Measurements from ENCODE around the gene ZNF768.
"Not testable (repeated sequence)": the region's sequence is repeated elsewhere in the genome, so short reads cannot be mapped to it uniquely, and the experiment has no call there.

The ZNF768 gene

GRCh38 chr16:30541502-30542329, 15.3 kb upstream of the ZNF768 start:
- TF ChIP-seq CTCF (IDR thresholded peaks at IDR 0.05; ENCODE audit: extremely low read depth, missing control alignments), result no peak
- DNase-seq (ENCODE audit: low spot score), result no peak

- DNase-seq (ENCODE audit: low spot score), result not testable (repeated sequence)
These were observed 14.6 kb upstream of the ZNF768 start for GRCh38 chr16:30540916-30541464.

- not testable (repeated sequence) for DNase-seq (ENCODE audit: low spot score)
These were observed 13.7 kb upstream of the ZNF768 start for GRCh38 chr16:30539986-30540526.

GRCh38 chr16:30539000-30539964, 12.9 kb upstream of the ZNF768 start:
- TF ChIP-seq CTCF (IDR thresholded peaks at IDR 0.05; ENCODE audit: extremely low read depth, missing control alignments), result no peak
- no peak for DNase-seq (ENCODE audit: low spot score)

- not testable (repeated sequence) for DNase-seq (ENCODE audit: low spot score)
These were observed 10.1 kb upstream of the ZNF768 start for GRCh38 chr16:30536391-30537024.

- peak; percentile 86 for DNase-seq (ENCODE audit: low spot score)
- peak; percentile 65 for TF ChIP-seq CTCF (IDR thresholded peaks at IDR 0.05; ENCODE audit: extremely low read depth, missing control alignments)
These were observed 9.4 kb upstream of the ZNF768 start for GRCh38 chr16:30535777-30536190.

- no peak for DNase-seq (ENCODE audit: low spot score)
- no peak for TF ChIP-seq CTCF (IDR thresholded peaks at IDR 0.05; ENCODE audit: extremely low read depth, missing control alignments)
These were observed 8.9 kb upstream of the ZNF768 start for GRCh38 chr16:30535106-30535776.

- peak; percentile 94 for DNase-seq (ENCODE audit: low spot score)
- TF ChIP-seq CTCF (IDR thresholded peaks at IDR 0.05; ENCODE audit: extremely low read depth, missing control alignments), result no peak
These were observed 8.2 kb upstream of the ZNF768 start, which contains the start of gene ZNF747 for GRCh38 chr16:30534368-30535105. Gene ZNF747 (minus strand): TSS chr16:30534858. CDS start chr16:30534679, 179 bp downstream.
